ENCODE results near the gene TMEM131L.
"Not testable (repeated sequence)": the region's sequence is repeated elsewhere in the genome, so short reads cannot be mapped to it uniquely, and the experiment has no call there.

Gene TMEM131L

DNA sequence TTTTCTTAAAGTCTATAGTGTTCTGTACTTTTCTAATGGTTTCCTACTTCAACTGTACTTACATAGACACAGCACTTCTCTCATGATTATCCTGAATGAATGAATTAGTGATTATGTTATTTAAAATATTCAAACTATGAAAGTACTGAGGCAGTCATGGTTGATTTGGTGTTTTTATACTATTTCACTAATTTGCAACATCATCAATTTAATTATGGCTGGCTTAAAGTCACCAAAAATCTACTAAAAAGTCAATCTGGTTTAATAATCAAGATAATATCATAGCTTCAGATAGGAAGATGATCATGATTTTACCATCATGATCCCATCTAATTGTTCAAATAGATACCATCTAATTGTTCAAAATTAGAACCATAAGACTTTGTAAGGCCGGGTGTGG is 16.8 kb upstream of the TMEM131L start:
- DNase-seq (ENCODE audit: low spot score): no peak

DNA sequence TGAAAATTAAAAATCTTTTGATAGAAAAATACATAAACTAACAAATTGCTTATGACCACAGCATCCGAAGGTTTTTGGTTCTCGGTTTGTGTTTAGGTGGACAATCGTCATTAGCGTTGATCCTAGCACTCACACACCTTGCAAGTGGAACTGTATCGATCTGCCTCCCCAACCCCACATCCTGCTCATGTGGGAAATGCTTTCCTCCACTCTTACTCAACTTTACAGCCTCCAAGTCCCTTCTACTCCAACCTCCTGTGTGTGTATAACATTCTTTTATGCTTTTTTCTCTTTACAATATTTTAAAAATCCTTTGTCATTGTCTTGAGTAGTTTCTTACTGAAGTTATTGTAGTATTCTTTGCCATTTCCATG is 15.6 kb upstream of the TMEM131L start:
- DNase-seq (ENCODE audit: low spot score): no peak

DNA sequence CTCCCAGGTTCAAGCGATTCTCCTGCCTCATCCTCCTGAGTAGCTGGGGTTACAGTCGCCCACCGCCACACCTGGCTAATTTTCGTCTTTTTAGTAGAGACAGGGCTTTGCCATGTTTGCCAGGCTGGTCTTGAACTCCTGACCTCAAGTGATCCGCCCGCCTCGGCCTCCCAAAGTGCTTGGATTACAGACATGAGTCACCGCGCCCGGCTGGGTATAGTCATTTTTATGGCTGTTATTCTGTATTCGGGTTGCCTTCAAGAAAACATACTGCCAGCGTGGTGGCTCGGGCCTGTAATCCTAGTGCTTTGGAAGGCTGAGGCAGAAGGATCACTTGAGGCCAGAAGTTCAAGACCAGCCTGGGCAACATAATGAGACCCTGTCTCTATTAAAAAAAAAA is 15.0 kb upstream of the TMEM131L start:
- DNase-seq (ENCODE audit: low spot score): not testable (repeated sequence)

DNA sequence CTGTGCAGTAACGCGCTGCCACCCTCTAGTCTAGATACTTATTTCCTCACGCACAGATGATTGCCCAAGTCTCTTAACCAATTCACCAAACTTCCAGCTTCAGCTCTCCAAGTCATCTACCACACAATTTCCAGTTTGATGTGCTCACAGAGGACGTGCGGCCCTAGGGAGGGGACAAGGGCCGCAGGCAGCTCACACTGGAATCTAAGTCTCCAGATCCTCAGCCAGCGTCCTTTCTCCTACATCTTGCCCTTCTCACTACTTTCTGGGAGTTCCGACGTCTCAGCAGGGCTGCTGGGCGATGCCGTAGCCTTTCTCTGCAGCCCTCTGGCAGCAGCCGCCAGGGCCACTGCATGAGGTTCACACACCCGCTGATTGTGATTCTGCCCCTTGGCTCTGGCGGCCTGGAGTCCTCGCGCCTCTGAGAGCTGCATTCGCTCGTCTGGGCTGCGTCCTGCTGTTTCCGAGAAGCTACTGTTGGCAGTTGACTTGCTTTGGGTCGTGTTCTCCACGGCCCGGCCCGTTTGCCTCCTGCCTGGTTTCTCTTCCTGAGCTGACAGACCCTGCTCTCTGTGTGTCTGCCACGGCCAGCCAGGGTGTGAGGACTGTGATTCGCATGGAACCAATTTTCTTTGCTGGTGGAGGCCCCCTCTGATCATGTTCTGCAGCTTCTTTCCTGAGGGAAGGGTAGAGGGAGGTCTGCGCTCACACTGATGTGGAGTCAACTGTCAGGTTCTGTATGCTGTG is 14.1 kb upstream of the TMEM131L start:
- no peak for DNase-seq (ENCODE audit: low spot score)

DNA sequence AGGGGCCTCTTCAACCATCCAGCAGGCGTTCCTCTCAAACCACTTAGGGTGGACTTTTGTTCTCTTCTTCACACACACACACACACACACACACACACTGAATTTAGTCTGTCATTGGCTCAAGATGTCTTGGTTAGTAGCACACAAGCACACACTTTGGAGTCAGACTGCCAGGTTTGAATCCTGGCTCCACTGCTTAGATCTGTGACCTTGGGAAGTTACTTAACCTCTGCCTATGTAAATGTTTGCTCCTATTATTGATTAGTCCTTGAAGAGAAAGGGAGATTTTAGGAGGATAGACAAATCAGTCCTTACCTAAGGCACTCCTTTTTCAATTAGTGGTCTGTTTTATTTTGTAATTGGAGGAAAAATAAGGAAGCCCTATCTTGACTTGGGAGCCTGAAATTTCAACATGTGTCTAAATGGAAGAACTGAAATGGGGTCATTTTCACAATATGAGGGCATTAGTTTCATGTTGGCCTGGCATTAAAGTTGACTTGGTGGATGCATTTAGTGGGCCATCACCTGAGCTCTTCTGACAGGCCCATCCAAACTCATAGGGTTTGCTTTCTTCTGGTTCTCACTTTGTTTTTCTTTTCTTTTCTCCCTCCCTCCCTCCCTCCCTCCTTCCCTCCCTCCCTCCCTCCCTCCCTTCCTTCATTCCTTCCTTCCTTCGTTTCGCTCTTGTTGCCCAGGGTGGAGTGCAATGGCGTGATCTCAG is 13.3 kb upstream of the TMEM131L start:
- DNase-seq (ENCODE audit: low spot score): no peak

DNA sequence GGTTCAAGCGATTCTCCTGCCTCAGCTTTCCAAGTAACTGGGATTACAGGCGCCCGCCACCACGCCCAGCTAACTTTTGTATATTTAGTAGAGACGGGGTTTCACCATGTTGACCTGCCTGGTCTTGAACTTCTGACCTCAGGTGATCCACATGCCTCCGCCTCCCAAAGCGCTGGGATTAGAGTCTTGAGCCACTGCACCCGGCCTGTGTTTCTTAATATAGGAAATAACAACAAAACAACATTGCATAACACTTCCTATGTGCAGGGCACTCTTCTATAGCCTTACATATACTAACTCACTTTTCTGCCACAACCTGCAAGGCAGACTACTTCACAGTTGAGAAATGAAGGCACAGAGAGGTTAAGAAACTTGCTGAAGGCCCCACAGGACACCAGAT is 12.8 kb upstream of the TMEM131L start:
- no peak for DNase-seq (ENCODE audit: low spot score)

DNA sequence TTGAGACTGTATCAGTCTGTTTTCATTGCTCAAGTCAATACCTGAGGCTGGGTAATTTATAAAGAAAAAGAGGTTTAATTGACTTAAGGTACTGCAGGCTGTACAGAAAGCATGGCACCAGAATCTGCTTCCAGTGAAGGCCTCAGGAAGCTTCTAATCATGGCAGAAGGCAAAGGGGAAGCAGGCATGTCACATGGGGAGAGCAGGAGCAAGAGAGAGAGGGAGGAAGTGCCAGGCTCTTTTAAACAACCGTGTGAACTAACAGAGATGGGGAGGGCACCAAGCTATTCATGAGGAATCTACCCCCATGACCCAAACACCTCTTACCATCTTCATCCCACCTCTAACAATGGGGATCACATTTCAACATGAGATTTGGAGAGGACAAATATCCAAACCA is 7.2 kb upstream of the TMEM131L start:
- DNase-seq (ENCODE audit: low spot score): no peak

DNA sequence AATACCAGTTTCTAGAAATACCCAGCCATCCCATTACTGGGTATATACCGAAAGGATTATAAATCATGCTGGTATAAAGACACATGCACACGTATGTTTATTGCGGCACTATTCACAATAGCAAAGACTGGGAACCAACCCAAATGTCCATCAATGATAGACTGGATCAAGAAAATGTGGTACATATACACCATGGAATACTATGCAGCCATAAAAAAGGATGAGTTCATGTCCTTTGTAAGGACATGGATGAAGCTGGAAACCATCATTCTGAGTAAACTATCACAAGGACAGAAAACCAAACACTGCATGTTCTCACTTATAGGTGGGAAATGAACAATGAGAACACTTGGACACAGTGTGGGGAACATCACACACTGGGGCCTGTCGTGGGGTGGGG is 4.6 kb upstream of the TMEM131L start:
- not testable (repeated sequence) for DNase-seq (ENCODE audit: low spot score)

DNA sequence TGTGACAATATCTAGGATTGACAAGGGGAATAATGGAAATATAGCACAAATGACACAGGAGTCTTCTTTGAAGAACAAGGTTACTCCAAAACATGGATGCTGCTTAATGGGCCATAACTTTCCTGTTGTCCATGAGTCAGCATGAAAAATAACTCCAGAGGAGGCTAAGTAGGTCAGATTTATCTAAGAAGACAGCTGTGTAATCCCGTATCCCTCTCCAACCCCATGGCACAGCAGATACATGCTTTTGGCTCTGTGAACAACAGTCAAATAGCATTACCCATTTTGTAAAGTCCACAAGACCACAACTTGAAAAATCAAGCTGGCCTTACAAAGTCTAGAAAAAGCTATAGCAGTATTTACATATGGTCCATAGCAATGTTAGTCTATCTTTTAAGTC is 2.1 kb upstream of the TMEM131L start:
- DNase-seq (ENCODE audit: low spot score): no peak

DNA sequence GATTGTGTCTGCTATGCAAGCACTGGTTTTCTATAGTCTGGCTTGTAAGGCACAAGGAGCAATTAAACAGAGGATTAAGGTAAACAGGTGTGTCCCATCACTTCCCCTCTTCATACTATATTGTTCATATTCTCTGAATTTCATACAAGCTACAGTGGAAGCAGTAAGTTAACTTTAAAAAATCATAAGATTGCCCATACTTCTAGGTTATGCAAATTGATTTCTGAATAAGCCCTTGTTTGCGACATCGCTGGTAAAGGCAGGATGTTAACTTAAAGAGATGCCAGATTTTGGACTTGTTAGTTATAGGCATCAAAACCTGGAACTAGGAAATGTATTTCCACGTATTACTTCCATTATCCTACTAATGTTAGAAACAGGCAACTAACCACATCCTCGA is 1.0 kb upstream of the TMEM131L start:
- no peak for DNase-seq (ENCODE audit: low spot score)

DNA sequence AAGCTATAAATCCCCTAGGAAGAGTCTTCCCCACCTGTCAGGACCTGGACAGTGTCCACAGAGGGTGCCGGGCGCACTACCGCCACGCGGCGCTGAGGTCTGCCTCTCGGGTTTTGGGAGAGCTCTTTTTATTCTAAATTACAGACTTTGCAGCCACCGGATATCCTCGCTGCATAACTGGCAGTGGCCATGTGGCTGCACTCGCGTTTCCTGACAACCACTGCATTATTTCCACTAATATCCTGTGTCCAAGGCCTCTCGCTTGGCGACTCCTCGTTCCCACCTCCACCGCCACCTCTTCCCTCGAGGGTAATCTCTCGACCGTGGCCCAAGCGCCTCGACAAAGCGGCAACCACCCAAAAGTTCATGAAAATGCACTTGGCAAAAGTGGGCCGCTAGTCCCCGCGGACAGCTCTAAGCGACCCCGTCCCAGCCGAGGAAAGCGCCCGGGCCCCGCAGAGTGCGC is 512 bp upstream of the TMEM131L start:
- DNase-seq (ENCODE audit: low spot score): no peak

DNA sequence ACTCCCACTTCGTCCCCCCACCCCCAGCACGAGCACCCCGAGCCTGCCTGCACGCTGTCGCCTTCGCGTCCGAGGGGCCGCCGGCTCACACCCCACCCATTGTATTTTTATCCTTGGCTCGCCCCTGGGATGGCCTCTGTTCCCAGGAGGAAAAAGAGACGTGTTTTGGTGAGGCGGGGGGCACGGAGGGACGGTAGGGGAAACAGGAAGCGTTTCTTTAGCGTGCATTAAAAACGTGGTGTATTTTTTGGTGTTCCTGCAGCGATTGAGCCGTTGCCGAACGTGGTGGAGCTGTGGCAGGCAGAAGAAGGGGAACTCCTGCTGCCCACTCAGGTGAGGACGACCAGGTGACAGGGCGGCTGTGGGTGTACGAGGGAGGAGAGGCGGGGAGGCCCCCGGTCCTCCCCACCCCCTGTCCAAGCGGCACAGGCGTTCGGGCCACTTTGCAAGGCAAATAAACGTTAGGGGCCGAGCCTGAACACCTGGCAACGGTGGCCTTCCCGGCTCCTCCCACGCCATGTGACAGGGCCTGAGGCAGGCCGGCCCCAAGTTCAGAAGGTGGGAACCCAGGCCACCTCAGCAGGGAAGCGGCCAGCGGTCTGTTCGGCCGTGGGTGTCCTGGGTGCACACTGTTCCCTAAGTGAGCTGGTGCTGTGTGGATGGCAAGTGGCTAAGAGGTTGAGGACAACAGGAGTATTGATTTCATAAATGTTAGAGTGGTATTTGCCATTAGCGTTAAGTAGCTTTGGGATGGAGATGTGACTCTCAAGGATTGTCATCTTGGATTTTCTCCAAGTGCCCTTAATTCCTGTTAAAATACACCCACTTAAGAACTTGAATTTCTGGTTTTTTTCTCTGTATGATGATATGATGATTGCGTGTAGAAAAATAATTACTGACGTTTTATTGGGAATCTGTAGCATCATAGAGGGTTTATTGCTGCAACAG is 1.1 kb downstream of the TMEM131L start:
- DNase-seq (ENCODE audit: low spot score): no peak

DNA sequence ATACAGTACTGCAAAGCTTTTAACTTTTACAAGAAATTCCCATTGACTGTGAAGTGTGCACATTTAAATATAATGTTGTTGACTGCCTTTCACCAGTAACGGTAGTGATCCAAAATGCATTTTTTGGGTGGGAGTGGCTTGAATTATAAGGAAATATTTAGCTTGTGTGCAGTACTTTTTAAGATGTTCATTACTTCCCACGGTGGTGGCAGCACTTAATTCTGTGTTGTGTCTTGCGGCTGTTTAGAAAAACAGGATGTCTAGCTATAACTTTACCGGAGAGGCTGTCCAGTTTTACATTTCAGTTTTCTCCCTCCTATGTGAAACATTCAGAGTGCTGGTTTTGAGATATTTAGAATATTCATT is 1.7 kb downstream of the TMEM131L start:
- DNase-seq (ENCODE audit: low spot score): no peak

DNA sequence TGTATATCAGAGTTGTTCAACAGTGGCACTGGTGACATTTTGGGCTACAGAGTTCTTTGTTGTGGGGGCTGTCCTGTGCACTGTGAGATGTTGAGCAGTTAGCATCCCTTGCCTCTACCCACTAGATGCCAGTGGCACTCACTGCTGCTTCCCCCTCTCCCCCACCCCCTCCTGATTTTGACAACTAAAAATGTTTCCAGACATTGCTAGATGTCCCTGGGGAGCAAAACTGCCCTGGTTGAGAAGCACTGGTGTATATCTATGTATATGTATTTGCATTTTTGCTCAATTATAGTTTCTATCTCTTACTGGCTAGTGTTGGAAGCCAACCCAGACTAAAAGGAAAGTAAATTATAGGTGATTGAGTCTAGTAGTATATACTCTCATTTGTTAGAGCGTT is 2.4 kb downstream of the TMEM131L start:
- DNase-seq (ENCODE audit: low spot score): no peak

DNA sequence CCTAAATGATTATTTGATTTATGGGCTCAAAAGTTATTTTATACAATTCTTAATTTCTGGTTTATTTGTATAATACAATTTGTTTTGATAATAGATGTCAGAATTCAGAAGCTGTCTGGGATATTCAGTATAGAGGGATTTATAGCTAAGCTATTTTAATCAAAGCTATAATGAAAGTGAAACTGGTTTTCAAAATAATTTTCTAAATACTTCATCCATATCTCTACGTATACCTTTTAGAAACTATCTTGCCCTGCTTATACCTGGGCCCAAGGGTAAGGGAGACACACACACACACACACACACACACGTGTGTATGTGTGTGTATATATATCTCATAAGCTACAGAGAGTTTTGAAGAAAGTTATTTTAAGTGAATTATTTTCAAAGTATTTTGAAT is 2.9 kb downstream of the TMEM131L start:
- no peak for DNase-seq (ENCODE audit: low spot score)

DNA sequence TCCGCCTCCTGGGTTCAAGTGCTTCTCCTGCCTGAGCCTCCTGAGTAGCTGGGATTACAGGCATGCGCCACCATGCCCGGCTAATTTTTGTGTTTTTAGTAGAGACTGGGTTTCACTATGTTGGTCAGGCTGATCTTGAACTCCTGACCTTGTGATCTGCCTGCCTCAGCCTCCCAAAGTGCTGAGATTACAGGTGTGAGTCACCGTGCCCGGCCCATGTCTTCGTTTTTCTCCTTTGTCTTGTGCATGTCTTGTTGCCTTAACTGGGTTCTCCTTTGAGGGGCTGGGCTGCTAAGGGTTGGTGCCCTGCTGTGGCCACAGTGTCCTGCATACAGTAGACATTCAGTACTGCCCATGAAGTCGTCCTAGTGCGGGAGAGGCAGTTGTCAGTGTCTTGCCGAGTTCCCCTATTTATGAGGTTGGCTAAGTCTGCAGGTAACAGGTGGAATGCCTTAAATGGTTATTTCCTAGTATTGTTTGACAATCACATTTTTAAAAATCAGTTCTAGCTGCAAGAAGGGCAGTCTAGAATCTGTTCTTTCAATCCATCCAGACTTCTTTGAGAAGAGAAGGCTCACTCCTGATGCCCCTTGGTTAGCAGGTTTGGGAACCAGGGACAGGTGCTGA is 5.0 kb downstream of the TMEM131L start:
- DNase-seq (ENCODE audit: low spot score): not testable (repeated sequence)

DNA sequence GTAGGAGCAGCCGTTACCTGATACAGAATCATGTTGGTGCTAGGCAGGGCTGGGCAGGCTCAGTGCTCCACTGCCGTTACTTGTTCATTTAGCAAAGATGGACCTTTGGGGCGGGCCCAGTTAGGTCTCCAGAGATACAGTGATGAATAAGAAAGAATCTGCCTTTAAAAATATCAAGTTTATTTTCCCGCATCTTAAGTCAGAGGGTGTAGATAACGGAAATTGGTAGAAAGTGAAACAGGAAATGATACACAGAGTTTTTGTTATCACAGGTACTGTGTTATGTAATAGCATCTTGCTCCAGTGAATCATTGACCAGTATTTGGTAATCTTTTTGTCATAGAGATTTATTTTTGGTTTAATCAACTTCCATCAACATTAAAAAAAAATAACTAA is 5.5 kb downstream of the TMEM131L start:
- no peak for DNase-seq (ENCODE audit: low spot score)

DNA sequence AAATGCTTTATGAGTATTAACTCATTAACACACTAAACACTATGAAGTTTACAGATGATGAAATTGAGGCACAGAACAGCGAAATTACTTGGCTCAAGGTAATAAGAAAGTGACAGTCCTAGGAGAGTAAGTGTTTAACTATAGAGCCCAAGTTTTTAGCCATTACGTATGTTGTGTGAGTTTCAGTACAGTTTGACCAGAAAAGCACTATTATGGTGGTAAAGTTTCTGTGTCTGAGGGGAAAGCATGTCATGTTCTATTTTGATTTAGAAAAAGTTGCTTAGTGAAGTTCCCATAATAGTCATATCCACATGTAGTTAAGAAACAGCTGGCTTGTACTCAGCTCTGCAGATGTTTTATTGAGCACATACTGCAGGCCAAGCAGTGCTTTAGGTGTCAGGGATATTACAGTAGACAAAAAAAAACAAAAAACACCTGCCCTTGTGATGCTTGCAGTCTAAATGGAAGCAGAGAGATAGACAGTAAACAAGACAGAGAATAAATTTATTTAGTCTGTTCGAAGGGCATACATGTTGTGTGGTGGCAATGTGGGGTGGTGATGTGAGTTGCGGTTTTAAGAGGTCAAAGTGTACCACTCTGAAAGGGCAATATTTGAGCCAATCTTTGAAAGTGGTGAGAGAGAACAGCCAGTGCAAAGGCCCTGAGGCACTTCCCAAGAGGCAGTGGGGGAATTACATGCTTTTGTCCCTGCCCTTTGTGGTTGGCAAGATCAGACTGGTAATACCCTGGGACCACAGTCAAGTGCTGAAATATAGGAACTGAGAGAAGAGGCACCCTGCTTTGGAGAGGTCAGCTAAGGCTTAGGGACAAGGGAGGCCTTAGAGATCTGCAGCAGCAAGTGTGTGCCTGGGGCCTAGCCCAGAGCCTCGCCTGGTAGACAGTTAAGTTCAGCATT is 6.2 kb downstream of the TMEM131L start:
- no peak for DNase-seq (ENCODE audit: low spot score)

DNA sequence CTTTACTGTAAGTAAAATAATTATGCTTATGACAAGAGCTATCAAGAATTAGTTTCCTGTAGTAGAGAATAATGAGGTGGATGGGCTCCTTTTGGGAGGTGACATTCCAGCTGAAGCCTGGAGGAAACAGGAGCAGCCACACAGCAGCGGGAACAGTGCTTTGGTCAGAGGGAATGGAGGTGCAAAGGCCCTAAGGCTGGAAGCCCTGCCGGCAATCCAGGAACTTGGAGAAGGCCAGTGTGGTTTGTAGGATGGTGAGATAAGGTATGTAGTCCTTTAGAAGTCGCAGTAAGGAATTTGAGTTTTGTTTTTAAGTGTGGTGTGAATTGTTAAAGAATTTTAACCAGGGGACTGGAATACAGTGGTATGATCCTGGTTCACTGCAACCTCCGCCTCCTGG is 8.1 kb downstream of the TMEM131L start:
- no peak for DNase-seq (ENCODE audit: low spot score)

DNA sequence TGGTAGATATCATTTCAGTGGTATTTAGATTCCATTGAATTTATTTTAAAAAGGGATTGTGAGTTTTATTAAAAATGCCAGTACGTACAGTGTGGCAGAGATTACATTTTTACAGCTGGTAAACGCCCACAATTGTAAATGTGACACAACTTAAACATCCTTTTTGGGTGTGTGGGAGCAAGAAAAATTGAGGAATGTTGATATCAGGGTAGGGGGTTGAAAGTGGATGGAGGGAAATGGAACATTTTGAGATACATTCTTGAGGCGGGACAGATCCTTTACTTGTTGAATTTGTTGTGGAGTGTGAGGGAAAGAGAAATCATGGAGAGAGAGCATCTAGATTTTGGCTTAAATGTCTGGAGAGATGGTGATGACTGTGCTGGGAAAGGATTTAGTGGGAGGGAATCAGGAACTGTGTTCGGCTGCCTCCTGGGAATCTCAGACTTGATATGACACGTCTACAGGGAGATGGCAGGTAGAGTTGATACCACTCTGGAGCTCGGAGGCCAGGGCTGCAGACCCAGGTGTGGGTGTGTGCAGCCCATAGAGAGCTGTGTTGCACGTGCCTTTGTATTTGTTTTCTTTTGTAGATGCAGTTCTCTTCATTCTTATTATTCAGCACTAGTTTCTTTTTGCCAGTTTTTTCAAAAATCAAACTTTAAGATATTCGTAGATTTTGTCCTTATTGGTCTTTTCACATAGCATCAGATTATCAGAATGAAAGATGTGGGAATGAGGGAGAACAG is 10.8 kb downstream of the TMEM131L start:
- DNase-seq (ENCODE audit: low spot score): no peak

Data from putamen (tissue), 1 donor.